Heart right ventricle (tissue), 16 donors: ENCODE data around the gene KLF5. TPM values are rescaled to one million over a fixed set of nuclear protein-coding genes. Genes with fewer than 3 reads are reported as not detected.

Source experiments
- ATAC-seq, 8 donors: fragments of 200-7000 bp; cut with Tn5 transposase; one replicate each; pipeline ENCODE4 v1.9.1; 2020; ENCODE audit warnings: mild to moderate bottlenecking in 8 of 8, moderate library complexity in 8 of 8, moderate number of reproducible peaks in 1 of 8
- DNase-seq, 2 donors: peaks; one replicate each; pipeline ENCODE4 v3.0.0-alpha.2; 2020
- H3K27ac ChIP-seq, 10 donors: fragments of 200-600 bp; sonication (generic) in 2 of 10; one replicate each; pipeline versions ENCODE4 v1.5.0 to v1.8.0; 2020 to 2022; ENCODE audit warnings: mild to moderate bottlenecking in 3 of 10
- H3K27me3 ChIP-seq, 7 donors: fragments of 200-600 bp; one replicate each; pipeline ENCODE4 v1.8.0; 2021 to 2022; ENCODE audit warnings: mild to moderate bottlenecking in 2 of 7
- H3K36me3 ChIP-seq, 9 donors: fragments of 200-600 bp; sonication (generic) in 1 of 9; one replicate each; pipeline versions ENCODE4 v1.5.0 to v1.8.0; 2020 to 2022; ENCODE audit warnings: mild to moderate bottlenecking in 2 of 9
- H3K4me1 ChIP-seq, 9 donors: fragments of 200-600 bp; sonication (generic) in 1 of 9; one replicate each; pipeline versions ENCODE4 v1.5.0 to v1.8.0; 2020 to 2022; ENCODE audit warnings: mild to moderate bottlenecking in 4 of 9
- H3K4me3 ChIP-seq, 10 donors: fragments of 200-600 bp; sonication (generic) in 2 of 10; one replicate each; pipeline versions ENCODE4 v1.5.0 to v1.8.0; 2020 to 2022; ENCODE audit warnings: mild to moderate bottlenecking in 7 of 10, moderate library complexity in 2 of 10
- H3K9me3 ChIP-seq, 11 donors: fragments of 200-600 bp in 10 of 11; sonication (generic) in 2 of 11; one replicate each; pipeline versions ENCODE4 v1.5.0 to v1.8.0; 2013 to 2022; ENCODE audit warnings: mild to moderate bottlenecking in 2 of 11, control low read depth in 1 of 11, moderate library complexity in 1 of 11
- CTCF ChIP-seq, 9 donors: fragments of 200-600 bp; sonication (generic) in 2 of 9; IDR thresholded peaks; one replicate each; pipeline versions ENCODE4 v1.5.0 to v1.8.0; 2021 to 2022; ENCODE audit warnings: antibody characterized with exemption in 9 of 9, mild to moderate bottlenecking in 5 of 9, moderate library complexity in 1 of 9
- WGBS, 2 donors: extraction: QIAGEN DNeasy Blood & Tissue Kit; methylation state at CpG; one replicate each; pipeline ENCODE4 v1.1.7; 2013; ENCODE audit warnings: inconsistent platforms in 1 of 2; 5-methylcytosine and 5-hydroxymethylcytosine counted together
- intact Hi-C, 10 donors: fragments of 100-400 bp; cut with DNase I; formaldehyde crosslinking; loops; one replicate each; pipeline versions ENCODE4 v1.11.1 to v1.14.2; 2022
- polyA plus RNA-seq, 2 donors: library from polyadenylated mRNA; stranded (reverse); fragments of 200-250 nt; gene quantifications; one replicate each; pipeline ENCODE4 v1.2.3, GENCODE V29; 2013
- total RNA-seq, 10 donors: library from RNA; stranded (reverse); fragmentation: NEBNext Ultra II Directional in 3 of 10; extraction: Animal tissue kit (Norgen Biotek cat#: 25700) in 3 of 10; gene quantifications; one replicate each; pipeline versions ENCODE4 v1.2.1 to v1.2.4, GENCODE V29; 2021 to 2023
- donor health status: Arrhythmogenic right ventricular cardiomyopathy.
- donor health status: ischemic (EF 13 %, LVEDD 7.1; RV severe dilation, severe dysfunction).
- donor health status: healthy with polysubstance abuse.
- donor health status: DM: no; HTN: yes; CAD: no.
- donor health status: DM: no; HTN: no; CAD: no.
- donor health status: ischemic (EF 25% LVEDD 6.9; RV normal size, moderate dysfunction).
- donor health status: ischemic (EF 25% LVEDD 5.7; RV mildly dilated, moderate dysfunction).
- donor health status: healthy.
- donor health status: DM: yes; HTN: yes; CAD: no.
- donor health status: Ischemic cardiomyopathy.
- donor health status: ischemic (EF 35%, LVEDD 5.7; RV mildly dilated, moderate dysfunction).
- donor health status: nonischemic (EF 11% LVEDD 7.7; RV severe dilation, severe dysfunction).
- donor health status: DM: yes; HTN: yes; CAD: no.
- donor health status: PGD.
- donor health status: ischemic (EF 29% LVEDD 5.4; RV normal size, mild dysfunction).
- donor health status: nonischemic (EF 23%, LVEDD 6.1; RV moderate dilation, normal function).

Gene KLF5
- total and polyA plus RNA-seq, 12 donors, result 0.83 to 4.7 (median 2.8) TPM

- ATAC-seq (no peak), DNase-seq (no peak)
- Histone ChIP-seq H3K9me3 (peaks cover 0 to 26% (median 8%) of the 10 kb centered on the region in 11 donors), H3K4me1 (peaks cover 0 to 4% (median 0%) of the 10 kb centered on the region in 9 donors), H3K27ac (no peak overlapping the region), H3K4me3 (no peak overlapping the region), H3K27me3 (no peaks in the 10 kb centered on the region), H3K36me3 (no peaks in the 10 kb centered on the region)
- TF ChIP-seq CTCF (IDR thresholded peaks at IDR 0.05), result no peak
- 73 to 75% methylated on average over 8 of the region's 8 CpGs for WGBS, 2 donors
- intact Hi-C loops, result no loop called here
These were observed 31.5 kb downstream of the KLF5 start for GRCh38 chr13:73090116-73090822.

- no peaks in the 10 kb centered on the region for H3K36me3 ChIP-seq
- no peak for TF ChIP-seq CTCF (IDR thresholded peaks at IDR 0.05)
- intact Hi-C loops, result no loop called here
- peaks cover 0 to 26% (median 8%) of the 10 kb centered on the region in 11 donors for H3K9me3 ChIP-seq
- no peak overlapping the region for H3K27ac ChIP-seq
- no peaks in the 10 kb centered on the region for H3K27me3 ChIP-seq
- ATAC-seq, result no peak
- no peak overlapping the region for H3K4me3 ChIP-seq
- WGBS, 2 donors, result 30 to 75% methylated on average over 1 of the region's 1 CpG
- no peak for DNase-seq
- peaks cover 0 to 4% (median 0%) of the 10 kb centered on the region in 9 donors for H3K4me1 ChIP-seq
These were observed 32.0 kb downstream of the KLF5 start for GRCh38 chr13:73090823-73091187.

GRCh38 chr13:73092829-73093228 is 34.0 kb downstream of the KLF5 start:
- intact Hi-C loops, result no loop called here
- H3K4me3 ChIP-seq, result no peak overlapping the region
- H3K9me3 ChIP-seq, result peaks cover 0 to 18% (median 8%) of the 10 kb centered on the region in 11 donors
- no peaks in the 10 kb centered on the region for H3K36me3 ChIP-seq
- H3K4me1 ChIP-seq, result peaks cover 0 to 4% (median 0%) of the 10 kb centered on the region in 9 donors
- TF ChIP-seq CTCF (IDR thresholded peaks at IDR 0.05), result no peak
- DNase-seq (no peak), ATAC-seq (no peak)
- H3K27me3 ChIP-seq, result no peaks in the 10 kb centered on the region
- H3K27ac ChIP-seq, result no peak overlapping the region

GRCh38 chr13:73096173-73096572 is 37.4 kb downstream of the KLF5 start:
- Histone ChIP-seq H3K4me1 (no peaks in the 10 kb centered on the region), H3K4me3 (no peak overlapping the region), H3K27me3 (no peaks in the 10 kb centered on the region), H3K36me3 (no peaks in the 10 kb centered on the region), H3K9me3 (no peaks in the 10 kb centered on the region), H3K27ac (no peak overlapping the region)
- WGBS, 2 donors, result 50 to 62% methylated on average over 2 of the region's 2 CpGs
- ATAC-seq, result no peak
- intact Hi-C loops, result no loop called here
- no peak for DNase-seq
- no peak for TF ChIP-seq CTCF (IDR thresholded peaks at IDR 0.05)
